ENCODE results near the gene IL10. TPM values are rescaled to one million over a fixed set of nuclear protein-coding genes. Genes with fewer than 3 reads are reported as not detected.
A peak's percentile ranks its signal among the peaks of the same experiment; 100 is the strongest.

Gene IL10
- total and polyA plus RNA-seq, 7 experiments from 2014 or later, result 0.19 to 2.7 (median 0.69) TPM; not detected in 3

- peak in 7 of 9 donors; percentile 33 to 64 (median 52) for DNase-seq
- Mint-ChIP-seq H3K27ac (peak overlapping the region in 8 of 9 donors; percentile 16 to 77 (median 58)), H3K36me3 (peaks cover 0 to 31% (median 4%) of the 10 kb centered on the region in 5 donors), H3K4me1 (peaks cover 21 to 59% (median 47%) of the 10 kb centered on the region in 7 donors), H3K27me3 (peaks cover 0 to 10% (median 0%) of the 10 kb centered on the region in 5 donors), H3K4me3 (no peak overlapping the region), H3K9me3 (peaks cover 0 to 20% (median 2%) of the 10 kb centered on the region in 11 donors)
- no peak overlapping the region for H3K4me3 ChIP-seq (ENCODE audit: low read length)
- H3K36me3 ChIP-seq (ENCODE audit: control insufficient read depth in 2 of 3, insufficient read depth in 3 of 3, low read length in 3 of 3), result no peaks in the 10 kb centered on the region
- ChIA-PET CTCF (interaction anchor here (0.5 to 11.8 kb wide), 41 partner anchors 7 to 279 kb away, joined by 3 to 329 read pairs (median 5); partner anchors contain the start of genes C4BPB, FCMR, IL10 and IL20), POLR2A (interaction anchor here (0.7 to 12.8 kb wide), 15 partner anchors 12 to 216 kb away, joined by 3 to 148 read pairs (median 4); partner anchors contain the start of gene FCMR)
- H3K4me1 ChIP-seq (ENCODE audit: control insufficient read depth in 2 of 2, insufficient read depth in 2 of 2, low read length in 2 of 2), result peaks cover 20 to 32% of the 10 kb centered on the region in 2 donors
- H3K27ac ChIP-seq (ENCODE audit: low read depth, low read length), result no peak overlapping the region
- peak; percentile 76 for ATAC-seq
- no peaks in the 10 kb centered on the region for H3K9me3 ChIP-seq (ENCODE audit: control insufficient read depth in 2 of 3, low read length in 3 of 3)
- H3K27me3 ChIP-seq (ENCODE audit: control insufficient read depth in 2 of 2, insufficient read depth in 2 of 2, low read length in 2 of 2), result no peaks in the 10 kb centered on the region
- intact Hi-C loops (cut with micrococcal nuclease), result loop anchor here (1.0 to 10.0 kb wide), 8 partner anchors 19 to 515 kb away; partner anchors contain the start of genes CD55 (in 1 of the 2) and IL20 (in 1 of the 2)
Measured at GRCh38 chr1:206809504-206810084, 37.3 kb upstream of the IL10 start.

- Histone ChIP-seq H3K4me3 (ENCODE audit: low read length) (no peak overlapping the region), H3K36me3 (ENCODE audit: control insufficient read depth in 2 of 3, insufficient read depth in 3 of 3, low read length in 3 of 3) (no peaks in the 10 kb centered on the region), H3K4me1 (ENCODE audit: control insufficient read depth in 2 of 2, insufficient read depth in 2 of 2, low read length in 2 of 2) (peaks cover 30 to 42% of the 10 kb centered on the region in 2 donors), H3K27me3 (ENCODE audit: control insufficient read depth in 2 of 2, insufficient read depth in 2 of 2, low read length in 2 of 2) (no peaks in the 10 kb centered on the region), H3K27ac (ENCODE audit: low read depth, low read length) (no peak overlapping the region), H3K9me3 (ENCODE audit: control insufficient read depth in 2 of 3, low read length in 3 of 3) (no peaks in the 10 kb centered on the region)
- Mint-ChIP-seq H3K9me3 (peaks cover 0 to 15% (median 2%) of the 10 kb centered on the region in 11 donors), H3K27ac (peak overlapping the region in 8 of 9 donors; percentile 17 to 76 (median 51)), H3K4me3 (peak overlapping the region in 1 of 10 donors; percentile 8), H3K27me3 (peaks cover 0 to 12% (median 0%) of the 10 kb centered on the region in 5 donors), H3K4me1 (peaks cover 24 to 61% (median 52%) of the 10 kb centered on the region in 7 donors), H3K36me3 (peaks cover 0 to 24% (median 4%) of the 10 kb centered on the region in 5 donors)
- CTCF ChIA-PET, result interaction anchor here (0.6 to 11.8 kb wide), 28 partner anchors 8 to 280 kb away, joined by 3 to 329 read pairs (median 6); partner anchors contain the start of genes C4BPB, FCMR, IL10 and IL20
- intact Hi-C loops (cut with micrococcal nuclease), result loop anchor here (1.0 to 10.0 kb wide), 14 partner anchors 20 to 516 kb away; partner anchors contain the start of genes CD55 (in 1 of the 2), EIF2D (in 1 of the 2) and IL20 (in 1 of the 2)
- DNase-seq (peak in 7 of 9 donors; percentile 47 to 71 (median 58)), ATAC-seq (peak; percentile 90)
- POLR2A ChIA-PET, result interaction anchor here (0.6 to 12.8 kb wide), 10 partner anchors 46 to 175 kb away, joined by 3 to 148 read pairs (median 6); no protein-coding TSS in a partner anchor
Measured at GRCh38 chr1:206808615-206809014, 36.3 kb upstream of the IL10 start.

GRCh38 chr1:206805357-206805756 lies 33.1 kb upstream of the IL10 start:
- Histone ChIP-seq H3K4me1 (ENCODE audit: control insufficient read depth in 2 of 2, insufficient read depth in 2 of 2, low read length in 2 of 2) (peaks cover 44 to 57% of the 10 kb centered on the region in 2 donors), H3K27me3 (ENCODE audit: control insufficient read depth in 2 of 2, insufficient read depth in 2 of 2, low read length in 2 of 2) (no peaks in the 10 kb centered on the region), H3K4me3 (ENCODE audit: low read length) (no peak overlapping the region), H3K36me3 (ENCODE audit: control insufficient read depth in 2 of 3, insufficient read depth in 3 of 3, low read length in 3 of 3) (no peaks in the 10 kb centered on the region), H3K9me3 (ENCODE audit: control insufficient read depth in 2 of 3, low read length in 3 of 3) (no peaks in the 10 kb centered on the region), H3K27ac (ENCODE audit: low read depth, low read length) (no peak overlapping the region)
- ATAC-seq (no peak), DNase-seq (no peak)
- H3K4me3 Mint-ChIP-seq, result peak overlapping the region in 1 of 10 donors; percentile 7
- ChIA-PET POLR2A (interaction anchor here (0.6 to 12.8 kb wide), 17 partner anchors 10 to 1060 kb away, joined by 3 to 148 read pairs (median 10); partner anchors contain the start of genes FCMR and IL10), CTCF (interaction anchor here (0.8 to 11.8 kb wide), 8 partner anchors 39 to 175 kb away, joined by 3 to 329 read pairs (median 4); partner anchors contain the start of gene DYRK3)
- intact Hi-C loops (cut with micrococcal nuclease), result loop anchor here in 1 of 2 donors (10.0 kb wide), 1 partner anchor 519 kb away; the partner anchor contains the start of gene CD55
- peaks cover 0 to 2% (median 0%) of the 10 kb centered on the region in 5 donors for H3K36me3 Mint-ChIP-seq
- H3K9me3 Mint-ChIP-seq, result peaks cover 0 to 4% (median 0%) of the 10 kb centered on the region in 11 donors
- peaks cover 35 to 86% (median 77%) of the 10 kb centered on the region in 7 donors for H3K4me1 Mint-ChIP-seq
- peaks cover 0 to 26% (median 0%) of the 10 kb centered on the region in 5 donors for H3K27me3 Mint-ChIP-seq
- peak overlapping the region in 6 of 9 donors; percentile 83 to 99 (median 95) for H3K27ac Mint-ChIP-seq

GRCh38 chr1:206804156-206804737 lies 32.0 kb upstream of the IL10 start:
- H3K27me3 ChIP-seq (ENCODE audit: control insufficient read depth in 2 of 2, insufficient read depth in 2 of 2, low read length in 2 of 2), result no peaks in the 10 kb centered on the region
- H3K4me3 Mint-ChIP-seq, result peak overlapping the region in 8 of 10 donors; percentile 32 to 67 (median 48)
- intact Hi-C loops (cut with micrococcal nuclease), result loop anchor here in 1 of 2 donors (5.0 to 10.0 kb wide), 3 partner anchors 118 to 521 kb away; partner anchors contain the start of genes CD55, FCMR, PFKFB2 and YOD1
- ATAC-seq, result no peak
- peaks cover 34 to 82% (median 77%) of the 10 kb centered on the region in 7 donors for H3K4me1 Mint-ChIP-seq
- H3K9me3 ChIP-seq (ENCODE audit: control insufficient read depth in 2 of 3, low read length in 3 of 3), result no peaks in the 10 kb centered on the region
- no peak for DNase-seq
- H3K36me3 ChIP-seq (ENCODE audit: control insufficient read depth in 2 of 3, insufficient read depth in 3 of 3, low read length in 3 of 3), result no peaks in the 10 kb centered on the region
- H3K27ac ChIP-seq (ENCODE audit: low read depth, low read length), result peak overlapping the region; percentile 81
- H3K36me3 Mint-ChIP-seq, result peaks cover 0 to 2% (median 0%) of the 10 kb centered on the region in 5 donors
- H3K27ac Mint-ChIP-seq, result peak overlapping the region; percentile 83 to 99 (median 95)
- peaks cover 0 to 4% (median 0%) of the 10 kb centered on the region in 11 donors for H3K9me3 Mint-ChIP-seq
- POLR2A ChIA-PET, result interaction anchor here (0.6 to 12.8 kb wide), 24 partner anchors 9 to 121 kb away, joined by 3 to 148 read pairs (median 9); partner anchors contain the start of genes FCMR, IL10 and IL19
- CTCF ChIA-PET, result interaction anchor here (0.6 to 11.8 kb wide), 13 partner anchors 19 to 177 kb away, joined by 3 to 329 read pairs (median 5); no protein-coding TSS in a partner anchor
- no peak overlapping the region for H3K4me3 ChIP-seq (ENCODE audit: low read length)
- H3K4me1 ChIP-seq (ENCODE audit: control insufficient read depth in 2 of 2, insufficient read depth in 2 of 2, low read length in 2 of 2), result peaks cover 41 to 50% of the 10 kb centered on the region in 2 donors
- peaks cover 0 to 34% (median 0%) of the 10 kb centered on the region in 5 donors for H3K27me3 Mint-ChIP-seq

- peak overlapping the region; percentile 81 for H3K27ac ChIP-seq (ENCODE audit: low read depth, low read length)
- DNase-seq (peak; percentile 42 to 96 (median 93)), ATAC-seq (peak; percentile 97)
- H3K9me3 Mint-ChIP-seq, result peaks cover 0 to 4% (median 0%) of the 10 kb centered on the region in 11 donors
- peak overlapping the region; percentile 83 to 99 (median 95) for H3K27ac Mint-ChIP-seq
- H3K36me3 Mint-ChIP-seq, result peaks cover 0 to 2% (median 0%) of the 10 kb centered on the region in 5 donors
- H3K36me3 ChIP-seq (ENCODE audit: control insufficient read depth in 2 of 3, insufficient read depth in 3 of 3, low read length in 3 of 3), result no peaks in the 10 kb centered on the region
- no peaks in the 10 kb centered on the region for H3K9me3 ChIP-seq (ENCODE audit: control insufficient read depth in 2 of 3, low read length in 3 of 3)
- intact Hi-C loops (cut with micrococcal nuclease), result loop anchor here (1.0 to 10.0 kb wide), 14 partner anchors 12 to 522 kb away; partner anchors contain the start of genes CD55 (in 2 of the 2), EIF2D (in 1 of the 2), FCMR (in 1 of the 2) and MAPKAPK2 (in 1 of the 2)
- peak overlapping the region in 9 of 10 donors; percentile 32 to 71 (median 57) for H3K4me3 Mint-ChIP-seq
- no peaks in the 10 kb centered on the region for H3K27me3 ChIP-seq (ENCODE audit: control insufficient read depth in 2 of 2, insufficient read depth in 2 of 2, low read length in 2 of 2)
- no peak overlapping the region for H3K4me3 ChIP-seq (ENCODE audit: low read length)
- peaks cover 29 to 78% (median 77%) of the 10 kb centered on the region in 7 donors for H3K4me1 Mint-ChIP-seq
- H3K4me1 ChIP-seq (ENCODE audit: control insufficient read depth in 2 of 2, insufficient read depth in 2 of 2, low read length in 2 of 2), result peaks cover 34 to 41% of the 10 kb centered on the region in 2 donors
- H3K27me3 Mint-ChIP-seq, result peaks cover 0 to 44% (median 0%) of the 10 kb centered on the region in 5 donors
- CTCF ChIA-PET, result interaction anchor here (0.7 to 11.8 kb wide), 12 partner anchors 19 to 178 kb away, joined by 3 to 329 read pairs (median 5); no protein-coding TSS in a partner anchor
- POLR2A ChIA-PET, result interaction anchor here (0.5 to 12.8 kb wide), 28 partner anchors 8 to 196 kb away, joined by 3 to 148 read pairs (median 6); partner anchors contain the start of genes FCMR, IL10 and IL19
Measured at GRCh38 chr1:206803221-206803730, 31.0 kb upstream of the IL10 start.

Data from naive thymus-derived CD4-positive, alpha-beta T cell (primary cell).